ENCODE measurements around the gene TUBGCP2. TPM values are rescaled to one million over a fixed set of nuclear protein-coding genes. Genes with fewer than 3 reads are reported as not detected.

Gene TUBGCP2
- total and polyA plus RNA-seq, 9 of the 15 experiments (the other 6 are each of a cell fraction or from before 2014, with no cell fraction given): 4.3 to 56.6 (median 28.4) TPM

DNA sequence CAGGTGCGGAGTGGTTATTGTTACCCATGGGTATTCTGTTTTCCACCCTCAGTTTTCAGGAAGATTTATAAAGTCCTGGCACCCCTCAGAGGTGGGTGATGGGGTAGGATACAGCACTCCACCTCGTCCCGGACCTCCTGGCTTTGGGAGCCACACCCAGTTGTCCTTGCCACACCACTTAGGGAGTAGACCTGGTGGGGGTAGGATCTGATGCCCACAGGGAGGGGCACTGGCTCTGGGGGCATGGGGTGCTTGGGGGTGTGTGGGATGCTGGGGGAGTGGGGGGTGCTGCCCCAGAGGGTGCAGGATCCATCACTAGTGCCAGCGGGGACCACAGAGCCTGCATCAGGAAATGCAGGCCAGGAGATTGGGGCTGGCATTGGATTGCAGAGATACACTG is 4.5 kb upstream of the TUBGCP2 start:
- WGBS (ENCODE audit: insufficient coverage, low coverage, missing lambda C conversion rate): 100% methylated on average over 1 of the region's 4 CpGs
- Histone ChIP-seq H3K9me1 (ENCODE audit: control insufficient read depth, insufficient read depth, low read length) (no peaks in the 10 kb centered on the region), H3K4me1 (replicated peaks in 1 of 2; ENCODE audit: control insufficient read depth in 2 of 2, insufficient read depth in 2 of 2, low read length in 2 of 2) (peaks cover 2 to 31% of the 10 kb centered on the region in 2 experiments; a peak in 4 of 5 replicates), H2AFZ (ENCODE audit: low read depth, low read length) (no peak overlapping the region), H3K4me2 (ENCODE audit: insufficient read depth, low read length) (no peak overlapping the region), H3K27ac (ENCODE audit: extremely low read depth, low read depth, low read length) (no peak overlapping the region), H3K27me3 (ENCODE audit: control insufficient read depth in 2 of 2, insufficient read depth in 2 of 2, low read length in 2 of 2) (no peaks in the 10 kb centered on the region), H3K9me3 (replicated peaks; ENCODE audit: control insufficient read depth, insufficient read depth, low read depth, low read length) (no peaks in the 10 kb centered on the region), H3K79me2 (ENCODE audit: control insufficient read depth, insufficient read depth, low read length) (peaks cover 10% of the 10 kb centered on the region), H4K20me1 (replicated peaks; ENCODE audit: control insufficient read depth, insufficient read depth, low read length) (no peaks in the 10 kb centered on the region), H3K9ac (ENCODE audit: insufficient read depth in 1 of 2, low read depth in 2 of 2, low read length in 2 of 2) (peak overlapping the region in 1 of 2 experiments; percentile 78; a peak in 1 of 4 replicates), H3K4me3 (no peak overlapping the region), H3K36me3 (ENCODE audit: control insufficient read depth, insufficient read depth, low read length) (peaks cover 37% of the 10 kb centered on the region; the same call in 2 of the 3 replicates)
- DNase-seq (ENCODE audit: extremely low read depth in 1 of 4, low spot score in 3 of 4): no peak
- ChIA-PET CTCF (ENCODE audit: low intra/inter-chr PET ratio) (no interaction called here), POLR2A (interaction anchor here (0.7 kb wide), 1 partner anchor 48 kb away, joined by 4 read pairs; no protein-coding TSS in a partner anchor)
- no TSS peak for BruUV-seq (replicated peaks)
- no peak for ATAC-seq
- in situ Hi-C loops (cut with MboI) (no loop called here), intact Hi-C loops (cut with micrococcal nuclease) (loop anchor here (2.0 kb wide), 1 partner anchor 66 kb away; no protein-coding TSS in a partner anchor)
- no peak for TF ChIP-seq ZNF695 (CRISPR knock-in tag; IDR thresholded peaks at IDR 0.05)
- no peak for TF ChIP-seq HDAC2 (IDR thresholded peaks at IDR 0.05)
- no peak for TF ChIP-seq ZNF507 (tag; conservative IDR thresholded peaks at IDR 0.05)
- FAIRE-seq: no peak

DNA sequence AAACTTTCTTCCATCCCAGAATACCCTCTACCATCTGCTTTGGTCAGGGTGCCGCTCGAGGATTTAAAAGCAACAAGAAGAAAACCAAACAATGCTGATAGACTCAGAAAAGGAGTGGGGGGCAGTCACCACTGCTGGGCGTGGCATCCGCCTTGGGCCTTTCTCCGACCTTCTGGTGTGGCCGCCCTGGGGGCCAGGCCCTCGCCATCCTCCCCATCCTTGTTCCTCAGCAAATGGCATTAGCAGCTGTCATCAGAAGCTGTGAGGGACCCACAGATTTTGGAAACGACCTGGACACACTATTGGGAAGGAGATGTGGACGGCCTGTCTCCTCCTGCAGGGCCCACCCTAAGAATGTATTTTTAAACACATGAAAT is 4.1 kb upstream of the TUBGCP2 start:
- CTCF ChIA-PET (ENCODE audit: low intra/inter-chr PET ratio): no interaction called here

More for the DNA sequence above, 4.1 kb upstream of the TUBGCP2 start:
- WGBS (ENCODE audit: insufficient coverage, low coverage, missing lambda C conversion rate): 80% methylated on average over 3 of the region's 9 CpGs
- ATAC-seq: no peak
- no peak for TF ChIP-seq FOXA1 (IDR thresholded peaks at IDR 0.05; ENCODE audit: borderline replicate concordance)
- TF ChIP-seq YY1 (IDR thresholded peaks at IDR 0.05; ENCODE audit: borderline replicate concordance in 1 of 3, control insufficient read depth in 1 of 3, extremely low read depth in 1 of 3, insufficient read depth in 3 of 3, insufficient read length in 1 of 3, insufficient replicate concordance in 2 of 3, low read depth in 1 of 3, low read length in 2 of 3): no peak
- TF ChIP-seq ZFP36 (IDR thresholded peaks at IDR 0.05; ENCODE audit: low read depth, low read length, partially characterized antibody): no peak
- TF ChIP-seq, protein P1, sequence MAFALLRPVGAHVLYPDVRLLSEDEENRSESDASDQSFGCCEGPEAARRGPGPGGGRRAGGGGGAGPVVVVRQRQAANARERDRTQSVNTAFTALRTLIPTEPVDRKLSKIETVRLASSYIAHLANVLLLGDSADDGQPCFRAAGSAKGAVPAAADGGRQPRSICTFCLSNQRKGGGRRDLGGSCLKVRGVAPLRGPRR (CRISPR knock-in tag; IDR thresholded peaks at IDR 0.05): no peak
- no peak for TF ChIP-seq CBX8 (IDR thresholded peaks at IDR 0.05; ENCODE audit: borderline replicate concordance, extremely low read depth, low read depth, low read length, poor library complexity, severe bottlenecking)
- no peak for TF ChIP-seq TRIM28 (IDR thresholded peaks at IDR 0.05)
- no peak for TF ChIP-seq KHSRP (IDR thresholded peaks at IDR 0.05)
- H3K9me1 ChIP-seq (ENCODE audit: control insufficient read depth, insufficient read depth, low read length): no peaks in the 10 kb centered on the region
- peaks cover 2 to 31% of the 10 kb centered on the region in 2 experiments; a peak in 4 of 5 replicates for H3K4me1 ChIP-seq (replicated peaks in 1 of 2; ENCODE audit: control insufficient read depth in 2 of 2, insufficient read depth in 2 of 2, low read length in 2 of 2)
- intact Hi-C loops (cut with micrococcal nuclease): loop anchor here (2.0 kb wide), 1 partner anchor 66 kb away; no protein-coding TSS in a partner anchor
- no peak for FAIRE-seq
- H3K27ac ChIP-seq (ENCODE audit: extremely low read depth, low read depth, low read length): no peak overlapping the region
- in situ Hi-C loops (cut with MboI): no loop called here
- H3K4me3 ChIP-seq: no peak overlapping the region
- POLR2A ChIA-PET: no interaction called here
- DNase-seq (ENCODE audit: extremely low read depth in 1 of 4, low spot score in 3 of 4): no peak
- peaks cover 37% of the 10 kb centered on the region; the same call in 2 of the 3 replicates for H3K36me3 ChIP-seq (ENCODE audit: control insufficient read depth, insufficient read depth, low read length)
- no peak overlapping the region for H3K9ac ChIP-seq (ENCODE audit: insufficient read depth in 1 of 2, low read depth in 2 of 2, low read length in 2 of 2)
- H4K20me1 ChIP-seq (replicated peaks; ENCODE audit: control insufficient read depth, insufficient read depth, low read length): no peaks in the 10 kb centered on the region
- BruUV-seq (replicated peaks): no TSS peak
- no peak overlapping the region for H2AFZ ChIP-seq (ENCODE audit: low read depth, low read length)
- H3K27me3 ChIP-seq (ENCODE audit: control insufficient read depth in 2 of 2, insufficient read depth in 2 of 2, low read length in 2 of 2): no peaks in the 10 kb centered on the region
- H3K9me3 ChIP-seq (replicated peaks; ENCODE audit: control insufficient read depth, insufficient read depth, low read depth, low read length): no peaks in the 10 kb centered on the region
- H3K4me2 ChIP-seq (ENCODE audit: insufficient read depth, low read length): no peak overlapping the region
- H3K79me2 ChIP-seq (ENCODE audit: control insufficient read depth, insufficient read depth, low read length): peaks cover 15% of the 10 kb centered on the region
